ENCODE data around the gene C20orf204. TPM values are rescaled to one million over a fixed set of nuclear protein-coding genes. Genes with fewer than 3 reads are reported as not detected.

C20orf204 gene
- total and polyA plus RNA-seq, 2 of the 8 experiments (the other 6 are each of a cell fraction or from before 2014, with no cell fraction given), result 0.39 to 0.52 TPM

- TF ChIP-seq USF2 (IDR thresholded peaks at IDR 0.05; ENCODE audit: low read length), result no peak
Measured at GRCh38 chr20:64010711-64011237, 25.2 kb upstream of the C20orf204 start (continued).
